ENCODE measurements around the gene PRKAG1.
A peak's percentile ranks its signal among the peaks of the same experiment; 100 is the strongest.

Gene PRKAG1

GRCh38 chr12:49043856-49044258 lies 25.3 kb upstream of the PRKAG1 start:
- peak overlapping the region; percentile 8 for H3K4me3 Mint-ChIP-seq
- DNase-seq (ENCODE audit: low spot score in 2 of 2) (peak; percentile 84 to 89), ATAC-seq (replicated peaks; ENCODE audit: extremely low read depth, poor library complexity, severe bottlenecking) (peak; percentile 89)
- no peaks in the 10 kb centered on the region for H3K27me3 Mint-ChIP-seq
- H3K36me3 Mint-ChIP-seq (ENCODE audit: insufficient read depth) = peaks cover 78% of the 10 kb centered on the region
- H3K4me1 Mint-ChIP-seq = peaks cover 15% of the 10 kb centered on the region
- peak overlapping the region; percentile 95 for H3K27ac Mint-ChIP-seq (ENCODE audit: low read depth)
- no peaks in the 10 kb centered on the region for H3K9me3 Mint-ChIP-seq

GRCh38 chr12:49043241-49043640 lies 24.7 kb upstream of the PRKAG1 start:
- H3K9me3 Mint-ChIP-seq = no peaks in the 10 kb centered on the region
- no peak overlapping the region for H3K4me3 Mint-ChIP-seq
- no peaks in the 10 kb centered on the region for H3K27me3 Mint-ChIP-seq
- DNase-seq (ENCODE audit: low spot score in 2 of 2) (no peak), ATAC-seq (replicated peaks; ENCODE audit: extremely low read depth, poor library complexity, severe bottlenecking) (no peak)
- peaks cover 15% of the 10 kb centered on the region for H3K4me1 Mint-ChIP-seq
- peak overlapping the region; percentile 95 for H3K27ac Mint-ChIP-seq (ENCODE audit: low read depth)
- H3K36me3 Mint-ChIP-seq (ENCODE audit: insufficient read depth) = peaks cover 75% of the 10 kb centered on the region

- H3K9me3 Mint-ChIP-seq = no peaks in the 10 kb centered on the region
- no peak overlapping the region for H3K4me3 Mint-ChIP-seq
- DNase-seq (ENCODE audit: low spot score in 2 of 2) (no peak), ATAC-seq (replicated peaks; ENCODE audit: extremely low read depth, poor library complexity, severe bottlenecking) (no peak)
- H3K27ac Mint-ChIP-seq (ENCODE audit: low read depth) = peak overlapping the region; percentile 95
- peaks cover 15% of the 10 kb centered on the region for H3K4me1 Mint-ChIP-seq
- peaks cover 68% of the 10 kb centered on the region for H3K36me3 Mint-ChIP-seq (ENCODE audit: insufficient read depth)
- no peaks in the 10 kb centered on the region for H3K27me3 Mint-ChIP-seq
These were observed 23.4 kb upstream of the PRKAG1 start for GRCh38 chr12:49041881-49042484.

GRCh38 chr12:49041036-49041880 lies 22.7 kb upstream of the PRKAG1 start:
- Mint-ChIP-seq H3K9me3 (no peaks in the 10 kb centered on the region), H3K27ac (ENCODE audit: low read depth) (peak overlapping the region; percentile 46), H3K27me3 (no peaks in the 10 kb centered on the region), H3K4me1 (peaks cover 15% of the 10 kb centered on the region), H3K36me3 (ENCODE audit: insufficient read depth) (peaks cover 66% of the 10 kb centered on the region), H3K4me3 (no peak overlapping the region)
- no peak for ATAC-seq (replicated peaks; ENCODE audit: extremely low read depth, poor library complexity, severe bottlenecking)
- DNase-seq (ENCODE audit: low spot score in 2 of 2) = no peak

GRCh38 chr12:49040364-49040855 lies 21.8 kb upstream of the PRKAG1 start:
- H3K27ac Mint-ChIP-seq (ENCODE audit: low read depth) = peak overlapping the region; percentile 46
- DNase-seq (ENCODE audit: low spot score in 2 of 2) (no peak), ATAC-seq (replicated peaks; ENCODE audit: extremely low read depth, poor library complexity, severe bottlenecking) (no peak)
- H3K4me1 Mint-ChIP-seq = peaks cover 15% of the 10 kb centered on the region
- H3K9me3 Mint-ChIP-seq = no peaks in the 10 kb centered on the region
- H3K27me3 Mint-ChIP-seq = no peaks in the 10 kb centered on the region
- no peak overlapping the region for H3K4me3 Mint-ChIP-seq
- peaks cover 62% of the 10 kb centered on the region for H3K36me3 Mint-ChIP-seq (ENCODE audit: insufficient read depth)

GRCh38 chr12:49039421-49040363 lies 21.1 kb upstream of the PRKAG1 start:
- ATAC-seq (replicated peaks; ENCODE audit: extremely low read depth, poor library complexity, severe bottlenecking) = no peak
- H3K27me3 Mint-ChIP-seq = no peaks in the 10 kb centered on the region
- no peak for DNase-seq (ENCODE audit: low spot score in 2 of 2)
- peak overlapping the region; percentile 46 for H3K27ac Mint-ChIP-seq (ENCODE audit: low read depth)
- peaks cover 57% of the 10 kb centered on the region for H3K36me3 Mint-ChIP-seq (ENCODE audit: insufficient read depth)
- H3K4me1 Mint-ChIP-seq = peaks cover 13% of the 10 kb centered on the region
- H3K9me3 Mint-ChIP-seq = no peaks in the 10 kb centered on the region
- no peak overlapping the region for H3K4me3 Mint-ChIP-seq

- no peak for DNase-seq (ENCODE audit: low spot score in 2 of 2)
- no peak for ATAC-seq (replicated peaks; ENCODE audit: extremely low read depth, poor library complexity, severe bottlenecking)
- Mint-ChIP-seq H3K27ac (ENCODE audit: low read depth) (no peak overlapping the region), H3K27me3 (no peaks in the 10 kb centered on the region), H3K4me1 (peaks cover 5% of the 10 kb centered on the region), H3K9me3 (no peaks in the 10 kb centered on the region), H3K4me3 (no peak overlapping the region), H3K36me3 (ENCODE audit: insufficient read depth) (peaks cover 47% of the 10 kb centered on the region)
These were observed 19.8 kb upstream of the PRKAG1 start for GRCh38 chr12:49038291-49038955.

- Mint-ChIP-seq H3K4me1 (peaks cover 5% of the 10 kb centered on the region), H3K4me3 (no peak overlapping the region), H3K27ac (ENCODE audit: low read depth) (no peak overlapping the region), H3K27me3 (no peaks in the 10 kb centered on the region), H3K36me3 (ENCODE audit: insufficient read depth) (peaks cover 43% of the 10 kb centered on the region), H3K9me3 (no peaks in the 10 kb centered on the region)
- ATAC-seq (replicated peaks; ENCODE audit: extremely low read depth, poor library complexity, severe bottlenecking) = no peak
- DNase-seq (ENCODE audit: low spot score in 2 of 2) = no peak
These were observed 19.3 kb upstream of the PRKAG1 start for GRCh38 chr12:49037947-49038237.

- ATAC-seq (replicated peaks; ENCODE audit: extremely low read depth, poor library complexity, severe bottlenecking) (no peak), DNase-seq (ENCODE audit: low spot score in 2 of 2) (no peak)
- Mint-ChIP-seq H3K27me3 (no peaks in the 10 kb centered on the region), H3K9me3 (no peaks in the 10 kb centered on the region), H3K27ac (ENCODE audit: low read depth) (no peak overlapping the region), H3K36me3 (ENCODE audit: insufficient read depth) (peaks cover 38% of the 10 kb centered on the region), H3K4me3 (no peak overlapping the region), H3K4me1 (peaks cover 5% of the 10 kb centered on the region)
These were observed 18.8 kb upstream of the PRKAG1 start for GRCh38 chr12:49037111-49037946.

- ATAC-seq (replicated peaks; ENCODE audit: extremely low read depth, poor library complexity, severe bottlenecking) (no peak), DNase-seq (ENCODE audit: low spot score in 2 of 2) (no peak)
- no peaks in the 10 kb centered on the region for H3K27me3 Mint-ChIP-seq
- no peak overlapping the region for H3K27ac Mint-ChIP-seq (ENCODE audit: low read depth)
- H3K36me3 Mint-ChIP-seq (ENCODE audit: insufficient read depth) = peaks cover 32% of the 10 kb centered on the region
- H3K4me3 Mint-ChIP-seq = no peak overlapping the region
- H3K9me3 Mint-ChIP-seq = no peaks in the 10 kb centered on the region
- peaks cover 7% of the 10 kb centered on the region for H3K4me1 Mint-ChIP-seq
These were observed 17.5 kb upstream of the PRKAG1 start for GRCh38 chr12:49036029-49036428.

GRCh38 chr12:49034286-49034622 lies 15.7 kb upstream of the PRKAG1 start:
- DNase-seq (ENCODE audit: low spot score in 2 of 2) (no peak), ATAC-seq (replicated peaks; ENCODE audit: extremely low read depth, poor library complexity, severe bottlenecking) (no peak)
- Mint-ChIP-seq H3K27ac (ENCODE audit: low read depth) (peak overlapping the region; percentile 22), H3K9me3 (no peaks in the 10 kb centered on the region), H3K4me3 (no peak overlapping the region), H3K4me1 (peaks cover 10% of the 10 kb centered on the region), H3K36me3 (ENCODE audit: insufficient read depth) (peaks cover 29% of the 10 kb centered on the region), H3K27me3 (no peaks in the 10 kb centered on the region)

Measured in central memory CD8-positive, alpha-beta T cell (primary cell).